ENCODE results near the gene NEU2. TPM values are rescaled to one million over a fixed set of nuclear protein-coding genes. Genes with fewer than 3 reads are reported as not detected.

NEU2 gene
- total and polyA plus RNA-seq, 2 experiments from 2014 or later, result not detected

GRCh38 chr2:232994446-232994845 lies 38.0 kb upstream of the NEU2 start:
- Histone ChIP-seq H3K4me3 (no peak overlapping the region), H3K27me3 (no peaks in the 10 kb centered on the region), H3K27ac (no peak overlapping the region), H3K4me1 (ENCODE audit: insufficient read depth) (no peaks in the 10 kb centered on the region), H4K20me1 (ENCODE audit: insufficient read depth, poor library complexity, severe bottlenecking) (no peaks in the 10 kb centered on the region), H3K9me3 (ENCODE audit: low read depth) (no peaks in the 10 kb centered on the region), H3K79me2 (no peaks in the 10 kb centered on the region), H3K9me2 (replicated peaks; ENCODE audit: insufficient read depth) (no peaks in the 10 kb centered on the region), H2AFZ (no peak overlapping the region), H3K4me2 (no peak overlapping the region), H3K36me3 (replicated peaks; ENCODE audit: insufficient read depth, low read depth) (no peaks in the 10 kb centered on the region)
- TF ChIP-seq EZH2 (IDR thresholded peaks at IDR 0.05; ENCODE audit: borderline replicate concordance) (no peak), CTCF (IDR thresholded peaks at IDR 0.05; ENCODE audit: poor library complexity) (no peak), EZH2phosphoT487 (IDR thresholded peaks at IDR 0.05; ENCODE audit: low read depth, severe bottlenecking, unreplicated experiment) (no peak)
- 93% methylated on average over 5 of the region's 5 CpGs for WGBS (ENCODE audit: low lambda C conversion rate, missing lambda C conversion rate)
- DNase-seq (ENCODE audit: low spot score), result no peak

- Histone ChIP-seq H3K9me3 (ENCODE audit: low read depth) (no peaks in the 10 kb centered on the region), H3K4me2 (no peak overlapping the region), H3K4me3 (no peak overlapping the region), H3K27me3 (no peaks in the 10 kb centered on the region), H2AFZ (no peak overlapping the region), H3K79me2 (no peaks in the 10 kb centered on the region), H3K36me3 (replicated peaks; ENCODE audit: insufficient read depth, low read depth) (no peaks in the 10 kb centered on the region), H3K27ac (no peak overlapping the region), H3K4me1 (ENCODE audit: insufficient read depth) (no peaks in the 10 kb centered on the region), H4K20me1 (ENCODE audit: insufficient read depth, poor library complexity, severe bottlenecking) (no peaks in the 10 kb centered on the region), H3K9me2 (replicated peaks; ENCODE audit: insufficient read depth) (no peaks in the 10 kb centered on the region)
- DNase-seq (ENCODE audit: low spot score), result no peak
- WGBS (ENCODE audit: low lambda C conversion rate, missing lambda C conversion rate), result 93% methylated on average over 18 of the region's 18 CpGs
- TF ChIP-seq EZH2phosphoT487 (IDR thresholded peaks at IDR 0.05; ENCODE audit: low read depth, severe bottlenecking, unreplicated experiment), result no peak
Measured at GRCh38 chr2:232997749-232998665, 34.5 kb upstream of the NEU2 start.

GRCh38 chr2:232998666-232998985 lies 33.8 kb upstream of the NEU2 start:
- Histone ChIP-seq H3K4me1 (ENCODE audit: insufficient read depth) (no peaks in the 10 kb centered on the region), H3K4me3 (no peak overlapping the region), H2AFZ (no peak overlapping the region), H3K9me2 (replicated peaks; ENCODE audit: insufficient read depth) (no peaks in the 10 kb centered on the region), H3K27ac (no peak overlapping the region), H3K27me3 (no peaks in the 10 kb centered on the region), H3K36me3 (replicated peaks; ENCODE audit: insufficient read depth, low read depth) (no peaks in the 10 kb centered on the region), H3K79me2 (no peaks in the 10 kb centered on the region), H3K4me2 (no peak overlapping the region), H4K20me1 (ENCODE audit: insufficient read depth, poor library complexity, severe bottlenecking) (no peaks in the 10 kb centered on the region), H3K9me3 (ENCODE audit: low read depth) (no peaks in the 10 kb centered on the region)
- TF ChIP-seq CTCF (IDR thresholded peaks at IDR 0.05; ENCODE audit: poor library complexity) (no peak), EZH2 (IDR thresholded peaks at IDR 0.05; ENCODE audit: borderline replicate concordance) (no peak), EZH2phosphoT487 (IDR thresholded peaks at IDR 0.05; ENCODE audit: low read depth, severe bottlenecking, unreplicated experiment) (no peak)
- no peak for DNase-seq (ENCODE audit: low spot score)
- 93% methylated on average over 5 of the region's 5 CpGs for WGBS (ENCODE audit: low lambda C conversion rate, missing lambda C conversion rate)

GRCh38 chr2:232999354-232999753 lies 33.1 kb upstream of the NEU2 start:
- Histone ChIP-seq H3K4me1 (ENCODE audit: insufficient read depth) (no peaks in the 10 kb centered on the region), H3K79me2 (no peaks in the 10 kb centered on the region), H3K27ac (no peak overlapping the region), H3K4me2 (no peak overlapping the region), H3K4me3 (no peak overlapping the region), H4K20me1 (ENCODE audit: insufficient read depth, poor library complexity, severe bottlenecking) (no peaks in the 10 kb centered on the region), H3K9me3 (ENCODE audit: low read depth) (no peaks in the 10 kb centered on the region), H3K9me2 (replicated peaks; ENCODE audit: insufficient read depth) (no peaks in the 10 kb centered on the region), H3K36me3 (replicated peaks; ENCODE audit: insufficient read depth, low read depth) (no peaks in the 10 kb centered on the region), H3K27me3 (no peaks in the 10 kb centered on the region), H2AFZ (no peak overlapping the region)
- 89% methylated on average over 7 of the region's 7 CpGs for WGBS (ENCODE audit: low lambda C conversion rate, missing lambda C conversion rate)
- DNase-seq (ENCODE audit: low spot score), result no peak
- TF ChIP-seq EZH2phosphoT487 (IDR thresholded peaks at IDR 0.05; ENCODE audit: low read depth, severe bottlenecking, unreplicated experiment) (no peak), EZH2 (IDR thresholded peaks at IDR 0.05; ENCODE audit: borderline replicate concordance) (no peak), CTCF (IDR thresholded peaks at IDR 0.05; ENCODE audit: poor library complexity) (no peak)

All from hepatocyte (in vitro differentiated cells).